Inferior parietal cortex (tissue), 1 donor: ENCODE data around the gene SLC15A4.

Experiments
- DNase-seq: peaks from one replicate; pipeline ENCODE4 v3.0.0-alpha.2; 2016; ENCODE audit errors: extremely low spot score

SLC15A4 gene

GRCh38 chr12:128794661-128795529, 28.9 kb downstream of the SLC15A4 start:
- no peak for DNase-seq

- no peak for DNase-seq
Measured at GRCh38 chr12:128793701-128794100, 30.1 kb downstream of the SLC15A4 start.

- no peak for DNase-seq
Measured at GRCh38 chr12:128792881-128793280, 30.9 kb downstream of the SLC15A4 start.

GRCh38 chr12:128792398-128792797, 31.4 kb downstream of the SLC15A4 start:
- DNase-seq, result no peak

GRCh38 chr12:128791395-128792322, 32.1 kb downstream of the SLC15A4 start:
- DNase-seq, result no peak

- no peak for DNase-seq
Measured at GRCh38 chr12:128790653-128791373, 32.9 kb downstream of the SLC15A4 start.

GRCh38 chr12:128790221-128790620, 33.5 kb downstream of the SLC15A4 start:
- no peak for DNase-seq

- no peak for DNase-seq
Measured at GRCh38 chr12:128789356-128789929, 34.3 kb downstream of the SLC15A4 start.

- DNase-seq, result no peak
Measured at GRCh38 chr12:128787827-128788226, 35.9 kb downstream of the SLC15A4 start.

- DNase-seq, result no peak
Measured at GRCh38 chr12:128786741-128787391, 36.9 kb downstream of the SLC15A4 start.

- DNase-seq, result no peak
Measured at GRCh38 chr12:128784030-128784760, 39.6 kb downstream of the SLC15A4 start.

GRCh38 chr12:128783129-128783574, 40.6 kb downstream of the SLC15A4 start:
- DNase-seq, result no peak

- DNase-seq, result no peak
Measured at GRCh38 chr12:128779901-128780300, 43.9 kb downstream of the SLC15A4 start.

- no peak for DNase-seq
Measured at GRCh38 chr12:128772249-128772648, 51.5 kb downstream of the SLC15A4 start.

GRCh38 chr12:128771681-128772080, 52.1 kb downstream of the SLC15A4 start:
- no peak for DNase-seq

- DNase-seq, result no peak
Measured at GRCh38 chr12:128767518-128767917, 56.2 kb downstream of the SLC15A4 start.

GRCh38 chr12:128766738-128767501, 56.8 kb downstream of the SLC15A4 start:
- DNase-seq, result no peak

- no peak for DNase-seq
Measured at GRCh38 chr12:128763395-128763794, 60.4 kb downstream of the SLC15A4 start.

- DNase-seq, result no peak
Measured at GRCh38 chr12:128761379-128761790, 62.4 kb downstream of the SLC15A4 start.
